Measurements from ENCODE around the gene AGFG2. TPM values are rescaled to one million over a fixed set of nuclear protein-coding genes. Genes with fewer than 3 reads are reported as not detected.

The AGFG2 gene
- total and polyA plus RNA-seq, 2 of the 13 experiments (the other 11 are each of a cell fraction or from before 2014, with no cell fraction given) = 125 to 132 TPM

GRCh38 chr7:100568176-100568895 lies 29.3 kb downstream of the AGFG2 start (continued):
- TF ChIP-seq ZFP90 (CRISPR knock-in tag; IDR thresholded peaks at IDR 0.05; ENCODE audit: borderline replicate concordance) (peak; percentile 28), STAG1 (CRISPR knock-in tag; IDR thresholded peaks at IDR 0.05) (no peak; the same call in 1 of the 2 replicates), ZNF639 (CRISPR knock-in tag; conservative IDR thresholded peaks at IDR 0.05) (0 out of 2 replicates have a peak, but pooled peaks have one; percentile 32), PHF21A (CRISPR knock-in tag; IDR thresholded peaks at IDR 0.05) (peak; percentile 88), ZBTB26 (CRISPR knock-in tag; IDR thresholded peaks at IDR 0.05; ENCODE audit: borderline replicate concordance) (peak; percentile 28; the same call in 1 of the 2 replicates), ZNF770 (CRISPR knock-in tag; IDR thresholded peaks at IDR 0.05) (peak; percentile 56; the same call in 1 of the 2 replicates), ZBTB8A (CRISPR knock-in tag; IDR thresholded peaks at IDR 0.05; ENCODE audit: borderline replicate concordance, low read depth) (no peak), JDP2 (CRISPR knock-in tag; IDR thresholded peaks at IDR 0.05; ENCODE audit: borderline replicate concordance) (peak; percentile 44; the same call in 1 of the 2 replicates), ZNF570 (CRISPR knock-in tag; IDR thresholded peaks at IDR 0.05; ENCODE audit: borderline replicate concordance) (no peak), SALL1 (CRISPR knock-in tag; IDR thresholded peaks at IDR 0.05) (peak; percentile 94), MEIS1 (CRISPR knock-in tag; IDR thresholded peaks at IDR 0.05; ENCODE audit: borderline replicate concordance) (peak; percentile 61), ARHGAP35 (CRISPR knock-in tag; IDR thresholded peaks at IDR 0.05; ENCODE audit: borderline replicate concordance) (no peak; the same call in none of the 2 replicates), ETS1 (CRISPR knock-in tag; IDR thresholded peaks at IDR 0.05) (no peak; the same call in none of the 2 replicates), MIXL1 (CRISPR knock-in tag; IDR thresholded peaks at IDR 0.05) (peak; percentile 19; the same call in 1 of the 2 replicates), HNRNPLL (IDR thresholded peaks at IDR 0.05; ENCODE audit: low read depth, low read length, poor library complexity, severe bottlenecking) (no peak), ATAD3A (CRISPR knock-in tag; IDR thresholded peaks at IDR 0.05) (no peak), SIN3B (IDR thresholded peaks at IDR 0.05; ENCODE audit: low read length) (no peak), ZNF251 (CRISPR knock-in tag; IDR thresholded peaks at IDR 0.05) (0 out of 2 replicates have a peak, but pooled peaks have one; percentile 92), KDM1A (CRISPR knock-in tag; IDR thresholded peaks at IDR 0.05) (no peak), ZNF331 (CRISPR knock-in tag; IDR thresholded peaks at IDR 0.05) (peak; percentile 87), CTCF (CRISPR knock-in tag; IDR thresholded peaks at IDR 0.05) (no peak)
